T-helper 9 cell (primary cell): Measurements from ENCODE around the gene BICRA.

ENCODE experiments used
- DNase-seq: peaks from one replicate; pipeline ENCODE4 v3.0.0-alpha.2; 2020

BICRA gene

DNA sequence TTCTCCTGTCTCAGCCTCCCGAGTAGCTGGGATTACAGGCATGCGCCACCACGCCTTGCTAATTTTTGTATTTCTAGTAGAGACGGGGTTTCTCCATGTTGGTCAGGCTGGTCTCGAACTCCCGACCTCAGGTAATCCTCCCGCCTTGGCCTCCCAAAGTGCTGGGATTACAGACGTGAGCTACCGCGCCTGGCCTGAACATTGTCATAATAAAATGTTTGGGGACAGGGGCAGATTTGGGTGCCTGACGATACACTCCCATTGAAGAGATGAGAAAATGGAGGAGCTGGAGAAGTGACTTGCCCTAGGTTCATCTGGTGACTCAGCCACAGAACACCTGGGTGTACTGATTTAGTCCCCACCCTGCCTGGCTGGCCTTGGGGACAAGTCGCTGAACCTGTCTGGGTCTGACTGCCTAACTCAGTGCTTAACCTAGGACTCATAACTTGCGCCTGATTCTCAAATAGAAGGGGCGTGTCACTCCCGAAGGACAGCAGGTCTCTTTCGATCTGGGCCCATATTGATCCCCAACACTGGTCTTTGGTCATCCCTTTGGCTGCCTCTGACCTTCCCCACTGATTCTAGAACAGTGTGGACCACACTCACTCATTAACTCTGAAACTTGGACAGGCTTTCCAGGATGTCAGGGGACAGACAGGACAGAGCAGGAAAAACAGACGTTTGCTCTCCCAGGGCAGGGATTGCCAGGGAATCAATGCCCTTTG is 7.6 kb upstream of the BICRA start:
- no peak for DNase-seq

DNA sequence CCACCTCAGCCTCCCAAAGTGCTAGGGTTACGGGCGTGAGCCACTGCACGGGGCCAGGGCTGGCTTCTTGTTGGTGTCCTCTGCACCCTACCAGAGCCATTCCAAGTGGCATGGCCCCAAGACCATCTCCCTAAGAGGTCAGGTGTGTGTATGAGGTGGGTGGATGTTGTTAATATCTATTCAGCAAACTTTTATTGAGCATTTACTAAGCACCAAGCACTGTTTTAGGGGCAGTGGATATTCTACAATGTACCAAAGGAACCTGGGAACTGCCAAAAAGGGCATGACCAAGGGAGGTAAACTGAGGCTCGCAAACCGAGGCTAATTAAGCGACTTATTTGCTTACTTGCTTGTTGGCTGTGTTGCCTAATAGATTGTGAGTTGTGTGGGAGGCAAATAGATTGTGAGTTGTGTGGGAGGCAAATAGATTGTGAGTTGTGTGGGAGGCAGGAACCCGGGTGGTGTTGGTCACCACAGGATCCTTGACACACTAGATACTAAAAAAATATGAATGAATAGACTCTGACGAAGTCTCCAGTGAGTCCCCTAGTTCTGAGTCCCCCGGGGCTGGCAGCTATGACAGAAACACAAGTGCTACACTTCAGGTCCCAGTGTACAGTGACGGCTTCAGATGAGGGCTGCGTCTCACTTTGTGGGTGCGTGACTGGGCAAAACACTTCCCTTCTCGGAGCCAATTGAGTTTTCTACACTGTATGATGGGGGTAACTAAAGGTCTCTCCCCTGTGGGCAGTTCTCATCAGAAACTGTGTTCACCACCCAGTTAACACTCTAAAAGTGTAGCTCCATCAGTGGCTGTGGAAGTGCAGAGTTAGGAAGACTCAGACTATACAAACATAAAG is 5.0 kb upstream of the BICRA start:
- DNase-seq = no peak

DNA sequence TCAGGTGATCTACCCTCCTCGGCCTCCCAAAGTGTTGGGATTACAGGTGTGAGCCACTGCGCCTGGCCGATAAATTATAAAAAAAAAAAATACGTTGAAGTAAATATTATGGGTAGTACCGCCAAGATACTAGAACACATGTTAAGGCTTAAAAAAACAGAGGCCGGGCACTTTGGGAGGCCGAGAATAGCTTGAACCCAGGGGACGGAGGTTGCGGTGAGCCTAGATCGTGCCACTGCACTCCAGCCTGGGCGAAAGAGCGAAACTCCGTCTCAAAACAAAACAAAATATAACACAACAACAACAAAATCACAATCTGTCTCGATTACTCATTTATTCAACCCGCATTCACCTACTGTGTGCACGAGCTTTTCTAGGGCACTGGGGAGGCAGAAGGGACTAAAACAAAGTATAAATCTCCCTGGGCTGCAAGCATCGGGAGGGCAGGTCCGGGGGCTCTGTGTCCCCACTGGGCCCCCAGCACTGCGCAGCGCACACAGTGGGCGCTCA is 1.3 kb upstream of the BICRA start:
- no peak for DNase-seq

DNA sequence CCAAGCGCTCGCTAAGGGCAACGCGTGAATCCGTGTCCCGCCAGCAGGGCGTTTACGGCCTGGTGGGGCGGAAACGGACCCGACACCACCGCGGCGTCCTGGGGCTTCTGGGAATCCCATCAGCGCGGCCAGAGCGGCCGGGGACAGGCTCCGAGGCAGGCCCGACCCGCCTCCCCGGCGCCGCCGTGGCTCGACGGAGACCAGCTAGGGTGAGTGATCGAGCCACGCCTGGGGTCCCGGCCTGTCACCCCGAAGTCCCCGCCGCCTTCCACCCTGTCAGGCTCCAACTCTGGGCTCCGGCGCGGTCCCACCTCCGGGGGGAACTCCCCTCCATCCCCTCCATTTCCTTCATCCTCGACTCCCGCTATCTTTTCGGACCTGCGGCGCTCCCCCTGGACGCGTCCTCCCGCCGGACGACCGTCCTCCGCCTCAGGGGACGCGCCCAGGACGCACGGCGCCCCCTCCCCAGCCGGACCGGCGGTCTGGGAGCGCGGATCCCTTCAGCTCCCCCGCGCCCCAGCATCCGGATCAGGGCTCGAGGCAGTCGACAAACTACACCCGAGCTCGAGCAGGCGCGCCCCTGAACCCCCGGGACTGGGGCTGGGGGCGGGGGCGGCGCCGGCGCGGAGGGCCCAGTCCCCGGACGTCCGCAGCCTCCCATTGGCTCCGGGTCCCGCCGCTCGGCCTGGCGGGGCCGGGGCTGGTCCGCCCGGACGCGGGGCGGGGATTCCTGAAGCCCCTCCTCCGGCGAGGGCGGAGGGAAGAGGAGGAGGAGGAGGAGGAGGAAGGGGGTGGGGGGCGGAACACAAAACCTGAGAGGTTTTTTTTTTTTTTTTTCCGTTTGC is 638 bp upstream of the BICRA start:
- DNase-seq = peak; percentile 96

DNA sequence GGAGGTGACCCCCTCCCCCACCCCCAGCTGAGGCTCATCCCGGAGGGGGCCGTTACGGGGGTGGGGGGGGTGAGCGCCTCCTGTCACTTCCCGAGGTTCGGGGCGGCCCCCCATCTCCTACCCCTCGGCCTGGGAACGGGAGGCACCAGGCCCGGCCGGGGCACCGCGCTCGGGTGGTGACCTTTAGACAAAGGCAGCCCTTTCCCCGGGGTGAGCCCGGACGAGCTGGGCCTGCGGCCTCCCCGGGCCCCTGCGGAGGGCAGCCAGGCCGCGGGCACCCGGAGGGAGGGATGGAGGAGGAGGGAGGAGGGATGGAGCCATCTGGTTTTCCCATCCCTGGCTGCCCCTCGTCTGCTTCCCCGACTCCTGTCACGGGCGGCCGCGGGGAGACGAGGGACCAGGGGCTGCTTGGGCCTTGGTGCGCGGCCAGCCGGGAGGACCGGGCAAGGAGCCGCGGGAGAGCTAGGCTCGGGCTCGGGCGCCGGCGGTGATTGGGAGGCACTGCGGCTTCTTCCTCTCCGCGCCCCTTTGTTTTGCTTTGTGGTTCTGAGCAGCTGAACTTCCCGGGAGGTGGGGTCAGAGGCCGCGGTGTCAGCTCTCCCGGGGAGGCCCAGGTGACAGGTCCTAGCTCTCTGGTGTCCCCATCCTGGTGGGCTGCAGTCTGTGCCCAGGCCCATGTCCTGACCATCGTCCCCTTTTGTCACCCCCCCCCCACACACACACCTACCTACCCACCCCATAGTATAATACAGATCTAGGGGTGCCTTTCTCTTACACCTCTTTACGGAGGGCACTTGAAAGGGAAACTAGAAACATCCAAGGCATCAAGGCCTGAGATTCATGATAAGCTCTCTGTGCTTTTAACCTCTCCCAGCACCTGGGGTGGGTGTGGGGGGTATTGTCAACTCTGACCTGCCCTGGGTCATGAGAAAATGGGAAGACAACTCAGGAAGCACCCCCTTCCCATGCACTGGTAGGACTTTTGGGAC is 1.3 kb downstream of the BICRA start:
- peak; percentile 44 for DNase-seq

DNA sequence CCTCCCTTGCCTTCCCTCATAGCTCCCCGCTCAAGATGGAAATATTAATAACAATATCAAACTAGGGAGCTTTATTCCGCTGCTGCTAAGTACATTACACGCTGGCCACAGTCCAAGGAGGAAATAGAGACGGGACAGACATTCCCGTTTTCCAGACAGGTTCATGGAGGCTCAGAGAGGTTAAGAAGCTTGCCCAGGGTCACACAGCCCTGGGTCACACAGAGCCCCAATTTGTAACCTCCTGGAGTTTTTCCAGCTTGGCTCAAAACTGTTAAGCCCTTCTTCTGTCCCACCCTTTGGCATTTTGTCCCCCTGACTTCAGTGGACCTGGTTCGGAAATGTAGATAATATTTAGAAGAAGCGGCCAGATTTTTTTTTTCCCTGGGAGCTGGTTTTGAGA is 2.0 kb downstream of the BICRA start:
- no peak for DNase-seq

DNA sequence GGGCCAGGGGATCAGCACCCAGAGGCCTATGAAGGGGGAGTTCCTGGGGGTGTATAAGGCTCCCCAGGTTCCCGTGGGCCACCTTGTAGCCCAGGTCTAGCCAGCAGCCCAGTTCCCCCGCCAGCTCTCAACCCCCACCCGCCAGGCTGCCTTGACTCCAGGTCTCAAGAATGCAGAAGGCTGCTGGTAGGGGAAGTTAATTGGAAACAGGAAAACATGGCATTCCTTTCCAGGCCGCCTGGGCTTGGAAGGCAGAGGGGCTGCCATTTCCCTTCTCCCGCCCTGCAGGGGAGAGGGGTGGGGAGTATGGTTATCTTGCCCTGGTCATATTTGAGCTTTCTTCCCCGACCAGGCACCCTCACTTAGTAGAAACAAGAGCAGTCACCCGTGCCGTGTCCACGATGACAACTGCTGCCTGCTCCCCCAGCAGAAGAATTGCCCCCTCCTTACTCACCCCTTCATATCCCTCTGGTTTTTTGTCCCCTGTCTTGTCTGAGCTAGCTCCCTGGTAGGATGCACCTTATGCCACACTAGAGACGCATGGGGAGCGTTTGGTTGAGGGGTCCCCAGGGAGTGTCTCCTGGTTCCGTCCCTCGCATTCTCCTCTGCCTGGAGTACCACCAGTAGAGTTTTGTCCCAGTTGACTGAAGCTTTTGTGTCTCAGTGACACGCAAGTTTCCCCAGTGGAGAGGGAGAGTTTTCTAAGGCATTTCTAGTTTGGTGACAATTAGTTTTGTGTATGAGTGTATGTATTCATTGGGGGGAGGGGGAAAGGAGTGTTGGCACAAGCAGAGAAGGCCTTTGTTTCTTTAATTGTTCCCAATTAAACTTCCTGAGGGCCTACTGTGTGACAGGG is 4.5 kb downstream of the BICRA start:
- no peak for DNase-seq

DNA sequence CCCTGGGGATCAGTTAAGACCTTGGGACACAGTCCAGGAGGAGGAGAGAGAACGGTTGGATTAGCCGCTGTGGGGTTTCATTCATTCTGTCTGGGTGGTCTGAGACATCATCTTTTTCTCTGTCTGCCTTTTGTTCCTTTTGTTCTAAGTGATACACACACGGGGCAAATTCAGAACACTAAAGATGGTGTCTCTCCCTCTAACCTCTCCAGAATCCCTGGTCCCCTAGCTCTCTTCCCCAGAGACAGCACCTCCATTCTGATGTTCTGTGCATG is 5.0 kb downstream of the BICRA start:
- DNase-seq = no peak

DNA sequence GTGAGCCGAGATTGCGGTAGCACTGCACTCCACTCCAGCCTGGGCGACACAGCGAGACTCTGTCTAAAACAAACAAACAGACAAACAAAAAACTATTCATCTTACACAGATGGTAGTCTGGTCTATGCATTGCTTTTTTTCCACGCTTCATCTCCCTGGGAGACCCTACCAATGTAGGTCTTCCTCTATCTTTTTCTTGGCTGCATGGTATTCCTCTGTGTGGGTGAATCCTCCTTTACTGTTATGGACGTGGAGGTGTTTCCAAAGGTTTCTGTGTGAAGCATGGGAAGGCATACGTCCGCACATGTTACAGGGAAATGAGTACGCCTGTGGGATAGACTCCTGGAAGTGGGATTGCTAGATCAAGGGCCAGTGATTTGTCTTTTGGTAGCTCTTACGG is 5.6 kb downstream of the BICRA start:
- DNase-seq = no peak

DNA sequence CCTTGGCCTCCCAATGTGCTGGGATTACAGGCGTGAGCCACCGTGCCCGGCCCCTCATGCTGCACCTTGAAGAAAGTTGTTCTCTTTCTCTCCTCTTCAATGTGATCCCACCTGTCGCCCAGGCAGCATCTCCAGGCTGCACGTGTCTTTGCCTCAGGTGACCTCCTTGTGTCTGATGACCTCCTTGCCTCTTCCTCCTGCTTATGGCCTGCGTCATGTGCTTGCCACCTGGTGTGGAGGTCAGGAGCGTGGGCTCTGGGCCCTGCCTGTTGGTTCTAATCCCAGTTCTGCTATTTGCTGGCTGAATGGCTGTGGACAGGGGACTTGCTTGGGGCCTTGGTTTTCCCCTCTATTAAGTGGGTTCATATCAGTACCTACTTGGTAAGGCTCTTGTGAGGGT is 6.3 kb downstream of the BICRA start:
- DNase-seq = no peak

DNA sequence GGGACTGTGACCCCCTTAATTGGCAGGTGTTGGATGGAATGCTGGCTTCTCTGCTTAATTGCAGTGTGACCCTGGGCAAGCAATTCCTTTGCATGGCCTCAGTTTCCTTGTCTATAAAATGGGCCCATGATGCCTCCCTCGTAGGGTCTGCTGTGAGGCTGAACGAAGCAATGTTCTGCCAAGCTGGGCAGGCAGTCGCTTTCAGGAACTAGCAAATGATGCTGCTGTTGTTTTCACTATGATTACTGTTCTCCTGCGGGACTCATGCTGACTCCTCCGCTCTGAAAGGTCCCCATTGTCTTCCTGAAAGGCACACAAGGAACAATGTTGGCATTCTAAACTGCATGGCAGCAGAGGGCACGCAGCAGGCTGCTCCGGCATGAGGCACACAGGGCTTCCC is 6.8 kb downstream of the BICRA start:
- DNase-seq = no peak

DNA sequence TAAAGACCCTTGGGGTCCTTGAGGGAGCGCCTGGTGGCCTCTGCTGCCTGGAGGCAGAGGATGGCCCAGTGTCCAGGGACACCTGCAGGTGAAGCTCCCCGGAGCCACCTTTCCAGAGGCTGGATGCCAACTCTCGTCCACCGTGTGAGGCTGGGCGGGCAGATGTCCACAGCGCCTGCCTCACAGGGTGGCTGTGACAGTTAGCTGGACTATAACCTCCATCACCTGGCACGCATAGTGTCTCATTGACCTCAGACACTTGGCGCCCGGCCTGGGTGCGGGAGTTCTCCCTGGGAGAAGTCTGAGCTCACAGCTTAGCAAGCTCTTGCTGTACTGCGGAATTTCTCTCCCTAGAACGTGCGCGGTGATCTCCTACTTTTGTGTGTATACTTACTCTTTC is 9.8 kb downstream of the BICRA start:
- no peak for DNase-seq

DNA sequence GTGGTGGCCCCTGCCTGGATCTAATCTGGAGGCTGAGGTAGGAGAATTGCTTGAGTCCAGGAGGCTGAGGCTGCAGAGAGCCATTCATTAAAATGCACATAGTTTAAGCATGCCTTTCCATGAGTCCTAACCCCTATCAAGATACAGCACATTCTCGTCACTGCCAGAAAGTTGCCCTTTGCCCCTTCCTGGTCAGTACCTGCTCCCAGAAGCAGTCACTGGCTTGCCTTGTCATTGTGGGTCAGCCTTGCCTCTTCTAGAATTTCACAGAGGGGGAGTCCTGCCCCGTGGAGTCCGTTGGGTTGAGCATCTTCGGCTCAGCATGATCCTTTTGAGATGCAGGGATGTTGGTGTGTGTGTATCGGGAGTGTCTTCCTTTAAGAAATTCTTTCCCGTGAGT is 10.8 kb downstream of the BICRA start:
- no peak for DNase-seq

DNA sequence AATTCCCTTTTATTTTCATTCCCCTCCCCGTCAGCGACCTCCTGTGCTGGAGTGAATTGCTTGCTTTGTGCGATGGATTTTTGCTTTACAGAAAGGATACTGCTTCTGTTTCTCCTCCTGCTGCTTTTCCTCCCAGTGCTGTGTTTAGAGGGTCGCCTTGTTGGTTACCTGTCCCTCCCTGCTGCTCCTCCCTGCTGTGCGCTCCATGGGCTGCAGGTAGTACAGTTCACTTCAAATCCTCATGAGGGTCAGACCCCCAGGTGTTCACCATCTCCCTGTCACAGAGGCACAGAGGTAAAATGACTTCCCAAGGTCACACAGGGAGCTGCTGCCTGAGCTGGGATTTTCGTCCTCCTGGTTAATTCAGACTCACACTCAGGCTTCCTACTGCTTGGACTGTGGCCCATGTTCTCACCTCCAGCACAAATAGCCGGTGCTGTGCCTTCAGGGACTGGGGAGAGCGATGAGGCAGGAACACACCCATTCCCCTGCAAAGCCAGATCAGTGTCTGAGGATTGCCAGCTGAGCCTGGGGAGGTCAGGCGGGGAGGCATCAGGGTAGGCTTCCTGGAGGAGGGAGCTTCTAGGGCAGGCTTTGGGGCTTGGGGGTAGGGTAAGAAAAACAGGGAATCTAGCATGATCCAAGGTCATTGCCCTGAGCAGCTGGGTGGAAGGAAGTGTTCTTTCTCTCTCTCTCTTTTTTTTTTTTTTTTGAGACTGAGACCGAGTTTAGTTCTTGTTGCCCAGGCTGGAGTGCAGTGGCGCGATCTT is 14.4 kb downstream of the BICRA start:
- DNase-seq = no peak

DNA sequence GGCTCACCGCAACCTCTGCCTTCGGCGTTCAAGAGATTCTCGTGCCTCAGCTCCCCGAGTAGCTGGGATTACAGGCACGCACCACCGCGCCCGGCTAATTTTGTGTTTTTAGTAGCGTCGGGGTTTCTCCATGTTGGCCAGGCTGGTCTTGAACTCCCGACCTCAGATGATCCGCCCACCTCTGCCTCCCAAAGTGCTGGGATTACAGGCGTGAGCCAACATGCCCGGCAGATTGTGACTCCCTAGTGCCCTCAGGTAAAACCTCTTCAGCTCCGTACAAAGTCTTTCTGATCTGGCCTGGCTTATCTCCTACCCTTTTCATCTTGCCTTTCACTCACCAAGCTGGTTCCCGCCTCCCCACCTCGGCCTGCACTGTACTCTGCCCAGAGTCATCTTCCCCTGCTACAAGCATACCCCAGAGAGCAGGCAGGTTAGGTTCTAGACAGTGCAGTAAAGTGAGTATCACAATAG is 15.0 kb downstream of the BICRA start:
- DNase-seq = no peak

DNA sequence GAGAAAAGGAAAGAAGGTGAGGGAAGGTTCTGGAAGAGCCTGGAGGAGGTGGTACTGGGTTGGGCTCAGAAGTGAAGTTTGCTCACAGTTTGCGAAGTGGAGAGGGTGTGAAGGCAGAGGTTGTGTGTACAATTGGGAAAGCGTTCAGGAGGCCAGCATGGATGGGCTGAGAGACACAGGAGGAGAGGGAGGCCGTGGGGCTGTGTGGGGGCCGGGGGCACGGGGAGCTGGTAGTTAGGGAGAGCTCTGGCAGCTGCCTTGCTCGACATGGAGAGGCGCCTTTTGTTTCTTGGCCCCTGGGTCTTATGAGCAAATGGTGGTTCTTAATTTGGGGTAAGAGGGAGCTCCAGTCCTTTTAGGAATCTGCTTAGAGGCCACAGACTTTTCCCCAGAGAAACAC is 16.7 kb downstream of the BICRA start:
- no peak for DNase-seq

DNA sequence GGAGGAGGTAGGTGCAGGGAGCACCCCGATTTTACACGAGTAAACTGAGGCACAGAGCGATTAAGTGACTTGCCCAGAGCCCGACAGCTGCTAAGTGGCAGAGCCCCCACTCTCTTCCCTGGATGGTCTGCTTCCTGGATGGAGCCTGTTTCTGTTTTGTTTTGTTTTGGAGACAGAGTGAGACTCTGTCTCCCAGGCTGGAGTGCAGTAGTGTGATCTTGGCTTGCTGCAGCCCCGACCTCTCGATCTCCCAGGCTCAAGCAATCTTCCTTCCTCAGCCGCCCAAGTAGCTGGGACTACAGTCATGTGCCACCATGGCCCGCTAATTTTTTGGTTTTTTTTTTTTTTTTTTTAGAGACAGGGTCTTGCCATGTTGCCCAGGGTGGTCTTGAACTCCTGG is 17.3 kb downstream of the BICRA start:
- DNase-seq = no peak

DNA sequence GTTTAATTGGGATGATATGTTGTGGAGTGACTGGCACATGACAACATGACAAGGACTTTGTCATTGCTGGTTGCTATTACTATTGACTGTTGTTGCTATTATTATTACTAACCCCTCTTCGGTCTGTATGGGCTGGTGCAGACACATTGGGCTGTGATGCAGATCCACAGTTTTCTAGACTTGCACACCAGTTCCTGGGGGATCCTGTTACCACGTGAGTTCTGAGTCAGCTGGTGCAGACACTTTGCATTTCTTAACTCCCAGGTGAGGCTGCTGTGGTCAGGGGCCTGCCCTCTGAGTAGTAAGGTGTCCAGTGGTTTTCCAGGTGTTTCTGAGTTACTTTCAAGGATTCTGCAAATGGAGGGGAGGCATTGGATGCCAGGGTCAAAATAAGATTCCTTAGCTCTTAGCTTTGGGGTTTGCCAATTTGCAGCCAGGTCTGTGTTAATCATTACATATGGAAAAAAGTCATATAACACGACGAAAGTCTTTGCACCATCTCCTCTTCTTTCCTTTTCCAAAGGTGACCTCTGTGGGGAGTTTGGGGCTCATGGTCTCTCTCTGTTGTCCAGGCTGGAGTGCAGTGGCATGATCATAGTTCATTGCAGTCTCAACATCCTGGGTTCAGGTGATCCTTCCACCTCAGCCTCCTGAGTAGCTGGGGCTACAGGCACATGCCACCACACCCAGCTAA is 19.3 kb downstream of the BICRA start:
- no peak for DNase-seq

DNA sequence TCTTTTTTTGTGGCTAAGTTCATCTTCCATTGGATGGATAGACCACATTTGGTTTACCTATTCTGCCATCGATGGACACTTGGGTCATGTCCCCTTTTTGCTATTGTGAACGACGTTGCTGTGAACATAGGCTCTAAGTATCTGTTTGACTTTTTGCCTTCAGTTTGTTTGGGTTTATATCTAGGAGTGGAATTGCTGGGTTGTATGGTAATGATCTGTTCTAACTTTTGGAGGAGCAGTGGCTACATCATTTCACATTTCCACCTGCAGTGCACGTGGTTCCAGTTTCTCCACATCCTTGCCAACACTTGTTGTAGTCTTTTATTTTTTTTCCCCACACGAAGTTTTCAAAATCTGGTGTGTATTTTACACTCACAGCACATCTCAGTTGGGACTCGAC is 21.7 kb downstream of the BICRA start:
- DNase-seq = no peak
